NCI-H2227 (cell line): ENCODE measurements around the gene USP19.
A peak's percentile ranks its signal among the peaks of the same experiment; 100 is the strongest.

ENCODE experiments used
- DNase-seq: peaks from one replicate; lab custom pipeline; 2025; ENCODE audit not compliant: unreplicated experiment; lab: John Stamatoyannopoulos, UW

USP19 gene

GRCh38 chr3:49104427-49105291 is 16.0 kb downstream of the USP19 start, which contains the start of gene QARS1:
Gene QARS1 (minus strand): TSS chr3:49104757. CDS start chr3:49104733, 24 bp downstream.
- DNase-seq: peak; percentile 90

DNA sequence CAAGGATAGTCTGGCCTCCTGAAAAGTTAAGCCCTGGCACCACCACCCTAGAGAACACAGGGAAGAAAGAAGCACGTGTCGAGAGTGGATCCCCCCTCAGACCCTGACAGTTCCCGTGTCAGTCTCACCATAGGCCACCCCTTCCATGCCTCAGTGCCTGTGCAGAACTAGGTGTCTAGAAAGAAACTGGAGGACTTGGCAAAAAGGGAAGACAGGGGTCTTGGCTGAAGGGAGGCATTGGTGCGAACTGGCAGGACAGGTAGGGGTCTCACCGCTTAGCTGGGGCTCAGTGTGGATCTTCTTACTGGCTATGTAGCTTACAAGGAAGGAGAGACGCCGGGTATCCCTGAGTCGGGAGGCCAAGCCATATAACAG is 16.6 kb downstream of the USP19 start:
- DNase-seq: no peak

DNA sequence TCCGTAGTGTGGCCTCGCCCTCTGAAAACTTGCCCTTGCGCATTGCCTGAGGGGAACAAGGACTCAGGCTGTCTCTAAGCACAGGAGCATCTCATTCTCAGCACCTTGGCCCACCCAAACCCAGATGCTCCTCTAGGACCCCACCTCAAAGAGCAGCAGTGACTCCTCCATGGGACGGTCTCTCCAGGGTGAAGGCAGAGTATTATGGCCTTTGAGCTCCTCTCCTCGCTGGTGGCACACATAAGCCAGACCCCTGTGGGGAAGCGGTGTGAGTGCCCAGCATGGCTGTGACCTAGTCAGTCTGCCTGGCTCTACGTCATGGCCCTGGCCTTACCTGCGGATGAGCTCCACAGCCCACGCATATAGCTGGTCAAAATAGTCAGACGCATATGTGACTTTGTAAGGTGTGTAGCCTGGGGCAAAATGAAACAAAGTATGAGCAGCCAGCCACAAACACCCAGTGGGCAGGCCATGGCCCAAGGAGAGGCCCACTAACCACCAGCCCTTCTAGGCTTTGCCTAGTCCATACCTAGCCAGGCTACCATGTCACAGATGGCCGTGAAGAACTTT is 20.5 kb downstream of the USP19 start:
- DNase-seq: no peak

GRCh38 chr3:49098910-49099630 is 21.6 kb downstream of the USP19 start:
- DNase-seq: no peak

- DNase-seq: peak; percentile 48
Measured at GRCh38 chr3:49098429-49098828, 22.2 kb downstream of the USP19 start.

GRCh38 chr3:49093853-49094767 is 26.5 kb downstream of the USP19 start, which contains the start of gene QRICH1:
Gene QRICH1 (minus strand): TSS chr3:49094071. CDS start chr3:49077017, 17,054 bp downstream.
- peak; percentile 99 for DNase-seq

DNA sequence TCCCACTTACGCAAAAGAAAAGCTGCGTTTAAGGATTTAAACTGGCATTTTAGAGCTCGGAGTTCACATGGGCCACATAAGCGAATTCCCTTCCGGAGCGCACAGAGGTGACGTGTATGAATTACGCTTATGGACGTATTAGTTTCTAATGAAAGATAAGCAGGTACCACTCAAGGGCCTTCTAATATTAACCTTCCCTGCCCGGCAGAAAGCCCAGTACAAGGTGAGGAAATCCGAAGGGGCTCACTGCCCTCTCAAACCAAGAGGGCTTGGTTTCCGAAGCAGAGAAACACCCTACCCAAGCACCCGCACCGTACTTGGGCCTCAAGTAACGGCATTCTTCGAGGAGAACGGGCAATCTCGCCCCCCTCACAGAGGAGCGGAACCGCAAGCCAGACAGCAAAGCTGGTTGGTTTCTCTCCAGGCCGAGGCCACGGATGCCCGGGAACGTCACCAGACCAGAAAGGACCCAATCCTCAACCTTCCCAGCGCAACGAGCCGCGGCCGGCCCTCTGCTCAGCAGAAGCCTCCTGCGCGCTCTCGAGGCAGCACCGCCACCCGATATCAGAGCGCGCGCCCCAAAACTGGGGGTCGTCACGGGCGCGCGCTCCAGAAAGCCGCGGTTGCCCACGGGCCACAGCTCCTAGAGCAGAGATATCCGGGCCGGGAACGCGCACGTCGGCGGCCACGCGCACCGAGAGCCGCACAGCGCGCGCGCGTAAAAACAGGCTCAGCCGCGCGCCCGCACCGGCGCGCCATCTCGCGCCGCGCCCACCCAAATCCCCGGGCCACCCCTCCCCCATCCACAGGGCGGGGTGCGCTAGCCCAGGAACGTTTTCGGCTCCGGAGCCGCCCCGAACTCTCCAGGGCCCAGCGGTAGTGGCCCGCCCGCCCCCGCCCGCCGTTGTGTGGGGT is 27.4 kb downstream of the USP19 start:
- peak; percentile 84 for DNase-seq

DNA sequence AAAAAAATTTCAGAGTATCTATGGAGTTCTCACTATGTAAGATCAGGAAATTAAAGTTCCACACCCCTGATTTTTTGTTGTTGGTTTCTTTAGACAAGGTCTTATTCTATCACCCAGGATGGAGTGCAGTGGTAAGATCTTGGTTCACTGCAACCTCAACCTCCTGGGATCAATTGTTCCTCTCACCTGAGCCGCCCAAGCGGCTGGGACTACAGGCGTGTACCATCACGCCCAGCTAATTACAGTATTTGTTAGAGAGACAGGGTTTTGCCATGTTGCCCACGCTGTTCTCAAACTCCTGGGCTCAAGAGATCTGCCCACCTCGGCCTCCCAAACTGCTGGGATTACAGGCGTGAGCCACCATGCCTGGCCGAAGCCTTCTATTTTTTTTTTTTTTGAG is 39.2 kb downstream of the USP19 start:
- DNase-seq: no peak

GRCh38 chr3:49079270-49079669 is 41.4 kb downstream of the USP19 start:
- no peak for DNase-seq

DNA sequence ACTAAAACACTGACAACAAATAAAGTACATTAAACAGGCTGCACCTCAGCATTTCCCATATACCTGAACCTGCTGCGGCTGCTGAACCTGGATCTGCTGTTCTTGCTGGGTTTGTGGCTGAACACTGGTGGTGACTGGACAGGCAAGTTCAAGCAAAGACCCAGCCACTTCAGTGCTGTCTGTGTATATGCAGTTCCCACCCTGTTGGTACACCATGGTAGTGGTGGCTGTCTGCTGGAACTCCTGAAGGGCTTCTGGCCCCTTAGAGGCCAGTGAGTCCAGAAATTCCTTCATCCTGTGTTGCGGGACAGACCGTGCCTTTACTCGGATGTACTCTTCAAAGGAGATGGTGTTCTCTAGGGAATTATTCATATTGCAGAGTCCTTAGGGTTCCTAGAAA is 44.0 kb downstream of the USP19 start:
- DNase-seq: no peak

DNA sequence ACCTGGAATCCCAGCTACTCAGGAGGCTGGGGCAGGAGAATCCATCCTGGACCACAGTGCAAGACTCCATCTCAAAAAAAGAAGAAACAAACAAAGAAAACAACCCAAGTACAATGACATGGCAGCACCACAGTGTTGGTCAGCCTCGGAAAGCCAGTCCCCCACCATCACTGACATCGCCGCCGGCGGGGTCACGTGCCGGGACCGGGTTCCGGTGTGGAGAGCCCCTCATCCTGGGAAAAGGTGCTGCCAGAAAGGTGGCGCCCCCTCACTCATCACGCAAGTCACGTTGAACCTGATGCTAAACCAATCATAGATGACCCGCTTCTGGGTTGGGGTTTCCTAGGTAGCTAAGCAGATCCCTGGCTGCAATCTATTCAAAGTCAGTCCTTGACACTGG is 44.5 kb downstream of the USP19 start:
- DNase-seq: no peak
